GM21786 (cell line): ENCODE data around the gene POLD3.

Experiments used
- ATAC-seq: cut with Tn5 transposase; IDR thresholded peaks from one replicate; pipeline ENCODE4 v1.9.1; 2021; ENCODE audit not compliant: unreplicated experiment

Gene POLD3

GRCh38 chr11:74592441-74593362 lies at the start of gene POLD3:
POLD3 (plus strand) TSS chr11:74592582; CDS start chr11:74592659, 77 bp downstream.
- ATAC-seq = peak; percentile 87

- ATAC-seq = no peak
These were observed 48.4 kb upstream of the POLD3 start for GRCh38 chr11:74543991-74544390.

GRCh38 chr11:74546752-74547151 lies 45.6 kb upstream of the POLD3 start:
- no peak for ATAC-seq

- no peak for ATAC-seq
These were observed 41.2 kb upstream of the POLD3 start for GRCh38 chr11:74550991-74551753.

- ATAC-seq = no peak
These were observed 40.6 kb upstream of the POLD3 start for GRCh38 chr11:74551754-74552145.

GRCh38 chr11:74557526-74557925 lies 34.9 kb upstream of the POLD3 start:
- ATAC-seq = no peak

- ATAC-seq = no peak
These were observed 33.1 kb upstream of the POLD3 start for GRCh38 chr11:74559110-74559933.

- no peak for ATAC-seq
These were observed 32.5 kb upstream of the POLD3 start for GRCh38 chr11:74559934-74560309.

GRCh38 chr11:74566146-74566960 lies 26.0 kb upstream of the POLD3 start:
- no peak for ATAC-seq

- ATAC-seq = no peak
These were observed 24.4 kb upstream of the POLD3 start for GRCh38 chr11:74568028-74568427.

- no peak for ATAC-seq
These were observed 21.9 kb upstream of the POLD3 start for GRCh38 chr11:74570266-74571061.

GRCh38 chr11:74571062-74571399 lies 21.4 kb upstream of the POLD3 start:
- ATAC-seq = no peak

GRCh38 chr11:74572349-74572748 lies 20.0 kb upstream of the POLD3 start:
- ATAC-seq = no peak

GRCh38 chr11:74574563-74574962 lies 17.8 kb upstream of the POLD3 start:
- ATAC-seq = no peak

GRCh38 chr11:74575999-74576398 lies 16.4 kb upstream of the POLD3 start:
- ATAC-seq = no peak

GRCh38 chr11:74577181-74577580 lies 15.2 kb upstream of the POLD3 start:
- ATAC-seq = no peak

GRCh38 chr11:74577624-74578396 lies 14.6 kb upstream of the POLD3 start:
- no peak for ATAC-seq

- ATAC-seq = no peak
These were observed 12.7 kb upstream of the POLD3 start for GRCh38 chr11:74579577-74580270.
